ENCODE data around the gene RASGRP3.

DNA sequence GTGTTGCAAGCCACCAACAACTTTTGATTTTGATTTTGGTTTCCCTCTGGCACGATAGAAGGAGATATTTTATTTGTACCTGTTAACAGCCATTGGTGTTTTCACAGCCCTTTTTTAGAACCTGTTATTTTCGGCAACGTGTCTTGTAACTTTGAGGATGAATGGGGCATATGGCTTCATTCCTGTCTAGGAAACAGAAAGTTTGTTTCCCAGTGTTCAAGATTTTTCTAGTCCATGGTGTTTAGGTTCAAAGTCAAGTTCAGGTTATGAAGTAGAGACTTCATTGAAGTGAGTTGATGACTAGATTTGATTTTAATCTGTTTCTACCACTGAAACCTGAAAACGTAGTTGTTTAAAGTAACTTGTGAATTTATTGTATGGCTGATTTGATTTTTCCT is 343 bp downstream of the RASGRP3 start:
- TF ChIP-seq, protein P1, sequence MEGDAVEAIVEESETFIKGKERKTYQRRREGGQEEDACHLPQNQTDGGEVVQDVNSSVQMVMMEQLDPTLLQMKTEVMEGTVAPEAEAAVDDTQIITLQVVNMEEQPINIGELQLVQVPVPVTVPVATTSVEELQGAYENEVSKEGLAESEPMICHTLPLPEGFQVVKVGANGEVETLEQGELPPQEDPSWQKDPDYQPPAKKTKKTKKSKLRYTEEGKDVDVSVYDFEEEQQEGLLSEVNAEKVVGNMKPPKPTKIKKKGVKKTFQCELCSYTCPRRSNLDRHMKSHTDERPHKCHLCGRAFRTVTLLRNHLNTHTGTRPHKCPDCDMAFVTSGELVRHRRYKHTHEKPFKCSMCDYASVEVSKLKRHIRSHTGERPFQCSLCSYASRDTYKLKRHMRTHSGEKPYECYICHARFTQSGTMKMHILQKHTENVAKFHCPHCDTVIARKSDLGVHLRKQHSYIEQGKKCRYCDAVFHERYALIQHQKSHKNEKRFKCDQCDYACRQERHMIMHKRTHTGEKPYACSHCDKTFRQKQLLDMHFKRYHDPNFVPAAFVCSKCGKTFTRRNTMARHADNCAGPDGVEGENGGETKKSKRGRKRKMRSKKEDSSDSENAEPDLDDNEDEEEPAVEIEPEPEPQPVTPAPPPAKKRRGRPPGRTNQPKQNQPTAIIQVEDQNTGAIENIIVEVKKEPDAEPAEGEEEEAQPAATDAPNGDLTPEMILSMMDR (conservative IDR thresholded peaks at IDR 0.05): no peak
- no peak for TF ChIP-seq EZH2 (IDR thresholded peaks at IDR 0.05; ENCODE audit: low read depth)

All from PC-9 (cell line).